Measurements from ENCODE around the gene CLCN7. TPM values are rescaled to one million over a fixed set of nuclear protein-coding genes. Genes with fewer than 3 reads are reported as not detected.

CLCN7 gene
- total RNA-seq, 2 donors from 2014 or later: 42.4 to 61.5 TPM

GRCh38 chr16:1438229-1439057 is 36.4 kb downstream of the CLCN7 start:
- H3K27ac ChIP-seq: no peak overlapping the region
- H3K4me1 ChIP-seq: no peaks in the 10 kb centered on the region
- DNase-seq: no peak
- H3K36me3 ChIP-seq: no peaks in the 10 kb centered on the region
- H3K4me3 ChIP-seq: no peak overlapping the region
- H3K9me3 ChIP-seq: no peaks in the 10 kb centered on the region
- no peak for TF ChIP-seq CTCF (IDR thresholded peaks at IDR 0.05)
- intact Hi-C loops (cut with DNase I): no loop called here
- no peak overlapping the region for H3K9ac ChIP-seq (ENCODE audit: low read depth in 2 of 2, low read length in 2 of 2)
- H3K27me3 ChIP-seq: no peaks in the 10 kb centered on the region

- TF ChIP-seq CTCF (IDR thresholded peaks at IDR 0.05): no peak
- Histone ChIP-seq H3K36me3 (no peaks in the 10 kb centered on the region), H3K9ac (ENCODE audit: low read depth in 2 of 2, low read length in 2 of 2) (no peak overlapping the region), H3K27me3 (no peaks in the 10 kb centered on the region), H3K4me3 (no peak overlapping the region), H3K4me1 (no peaks in the 10 kb centered on the region), H3K27ac (no peak overlapping the region), H3K9me3 (no peaks in the 10 kb centered on the region)
- DNase-seq: no peak
- intact Hi-C loops (cut with DNase I): no loop called here
Measured at GRCh38 chr16:1437606-1438005, 37.2 kb downstream of the CLCN7 start.

GRCh38 chr16:1436731-1437355 is 38.0 kb downstream of the CLCN7 start:
- TF ChIP-seq CTCF (IDR thresholded peaks at IDR 0.05): no peak
- Histone ChIP-seq H3K9ac (ENCODE audit: low read depth in 2 of 2, low read length in 2 of 2) (no peak overlapping the region), H3K9me3 (no peaks in the 10 kb centered on the region), H3K27me3 (no peaks in the 10 kb centered on the region), H3K4me3 (no peak overlapping the region), H3K4me1 (no peaks in the 10 kb centered on the region), H3K27ac (no peak overlapping the region), H3K36me3 (no peaks in the 10 kb centered on the region)
- intact Hi-C loops (cut with DNase I): no loop called here
- DNase-seq: no peak

GRCh38 chr16:1435921-1436697 is 38.7 kb downstream of the CLCN7 start:
- Histone ChIP-seq H3K27me3 (no peaks in the 10 kb centered on the region), H3K36me3 (no peaks in the 10 kb centered on the region), H3K9ac (ENCODE audit: low read depth in 2 of 2, low read length in 2 of 2) (no peak overlapping the region), H3K9me3 (no peaks in the 10 kb centered on the region), H3K4me1 (no peaks in the 10 kb centered on the region), H3K27ac (no peak overlapping the region), H3K4me3 (no peak overlapping the region)
- no peak for DNase-seq
- TF ChIP-seq CTCF (IDR thresholded peaks at IDR 0.05): no peak
- intact Hi-C loops (cut with DNase I): no loop called here
